Measurements from ENCODE around the gene HMGA1.
"Not testable (repeated sequence)": the region's sequence is repeated elsewhere in the genome, so short reads cannot be mapped to it uniquely, and the experiment has no call there.

The HMGA1 gene

DNA sequence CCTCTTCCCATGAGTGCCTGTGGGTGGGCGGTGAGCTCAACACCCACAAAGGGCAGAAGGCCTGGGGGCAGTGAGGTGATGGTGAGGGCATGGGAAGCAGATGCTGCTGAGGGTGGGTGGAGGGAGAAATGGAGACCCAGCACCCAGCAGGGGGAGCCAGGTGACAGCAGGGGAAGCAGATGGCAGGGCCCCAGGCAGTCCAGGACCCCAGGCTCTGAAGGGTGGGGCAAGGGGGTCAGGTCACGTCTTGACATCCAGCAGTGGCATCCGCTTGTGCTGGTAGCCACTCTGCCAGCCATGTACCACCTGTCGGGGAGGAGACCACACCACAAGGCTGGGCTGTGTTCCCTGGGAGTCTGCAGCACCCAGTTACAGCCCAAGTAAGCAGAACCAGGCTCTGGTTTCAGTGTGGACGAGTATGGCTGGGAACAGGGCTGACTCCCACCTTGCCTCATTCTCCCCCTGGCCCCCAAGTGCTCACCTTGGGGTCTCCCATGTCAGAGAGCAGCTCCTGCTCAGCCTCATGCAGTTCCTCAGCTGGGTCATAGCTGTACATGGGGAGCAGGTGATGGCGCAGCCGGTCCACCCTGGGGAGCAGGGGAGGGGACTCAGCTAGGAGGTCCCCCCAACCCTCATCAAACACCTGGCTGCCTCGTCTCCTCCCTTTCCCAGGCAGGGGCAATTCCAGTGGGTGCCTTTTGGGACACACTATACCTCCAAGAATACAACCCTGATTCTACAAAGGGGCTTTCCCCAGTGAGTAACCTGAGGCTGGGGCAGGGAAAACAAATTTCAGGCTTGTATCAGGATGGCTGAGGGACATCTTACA, 10.1 kb downstream of the HMGA1 start:
- H3K36me3 ChIP-seq (ENCODE audit: control insufficient read depth, insufficient read depth, low read length) = peaks cover 22% of the 10 kb centered on the region
- H3K4me1 ChIP-seq (ENCODE audit: control insufficient read depth, insufficient read depth, low read length) = peaks cover 12% of the 10 kb centered on the region
- H3K9me3 ChIP-seq (ENCODE audit: control insufficient read depth, low read length) = no peaks in the 10 kb centered on the region
- H3K27me3 ChIP-seq (ENCODE audit: control insufficient read depth, insufficient read depth, low read length, poor library complexity, severe bottlenecking) = no peaks in the 10 kb centered on the region
- WGBS, 2 experiments = 56 to 60% methylated on average over 8 of the region's 8 CpGs
- no peak overlapping the region for H3K4me3 ChIP-seq (ENCODE audit: insufficient read depth, low read depth, low read length)
- H3K27ac ChIP-seq (ENCODE audit: insufficient read depth, low read depth, low read length, poor library complexity, severe bottlenecking) = peak overlapping the region; percentile 50

DNA sequence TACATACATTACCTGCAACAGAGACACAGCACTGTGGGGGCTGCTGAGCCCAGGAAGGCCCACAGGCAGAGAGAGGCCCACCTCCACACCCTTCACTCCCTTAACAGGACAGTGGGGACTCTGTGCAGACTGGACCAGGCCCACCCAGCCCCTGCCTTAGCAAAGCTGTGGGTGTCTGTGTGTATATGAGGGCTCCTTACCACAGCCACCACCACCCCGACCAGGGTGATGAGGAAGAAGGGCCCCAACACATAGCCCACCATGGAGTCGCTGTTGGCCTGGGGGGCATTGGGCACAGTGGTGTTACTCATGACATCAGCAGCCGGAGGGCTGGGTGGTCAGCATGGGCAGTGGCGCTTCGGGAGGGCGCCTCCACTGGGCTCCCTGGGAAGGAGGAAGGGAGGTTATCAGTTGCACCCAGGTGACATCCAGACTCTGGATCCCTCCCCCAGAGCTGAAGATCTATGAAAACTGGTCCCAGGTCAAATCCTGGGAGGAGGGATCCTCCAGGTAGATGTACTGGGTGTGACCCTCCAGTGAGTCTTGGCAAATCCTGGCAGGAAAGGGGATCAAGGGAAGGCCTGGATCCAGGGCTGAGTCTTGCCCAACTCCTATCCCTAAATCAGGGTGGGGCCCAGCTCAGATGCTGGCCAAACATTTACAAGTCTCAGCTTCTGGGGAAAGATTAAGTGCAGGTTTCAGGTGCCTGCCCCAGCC, 11.0 kb downstream of the HMGA1 start:
- peaks cover 12% of the 10 kb centered on the region for H3K4me1 ChIP-seq (ENCODE audit: control insufficient read depth, insufficient read depth, low read length)
- H3K36me3 ChIP-seq (ENCODE audit: control insufficient read depth, insufficient read depth, low read length) = peaks cover 14% of the 10 kb centered on the region
- peak overlapping the region; percentile 72 for H3K27ac ChIP-seq (ENCODE audit: insufficient read depth, low read depth, low read length, poor library complexity, severe bottlenecking)
- H3K4me3 ChIP-seq (ENCODE audit: insufficient read depth, low read depth, low read length) = no peak overlapping the region
- H3K9me3 ChIP-seq (ENCODE audit: control insufficient read depth, low read length) = no peaks in the 10 kb centered on the region
- H3K27me3 ChIP-seq (ENCODE audit: control insufficient read depth, insufficient read depth, low read length, poor library complexity, severe bottlenecking) = no peaks in the 10 kb centered on the region
- WGBS, 2 experiments = 83 to 84% methylated on average over 6 of the region's 6 CpGs

DNA sequence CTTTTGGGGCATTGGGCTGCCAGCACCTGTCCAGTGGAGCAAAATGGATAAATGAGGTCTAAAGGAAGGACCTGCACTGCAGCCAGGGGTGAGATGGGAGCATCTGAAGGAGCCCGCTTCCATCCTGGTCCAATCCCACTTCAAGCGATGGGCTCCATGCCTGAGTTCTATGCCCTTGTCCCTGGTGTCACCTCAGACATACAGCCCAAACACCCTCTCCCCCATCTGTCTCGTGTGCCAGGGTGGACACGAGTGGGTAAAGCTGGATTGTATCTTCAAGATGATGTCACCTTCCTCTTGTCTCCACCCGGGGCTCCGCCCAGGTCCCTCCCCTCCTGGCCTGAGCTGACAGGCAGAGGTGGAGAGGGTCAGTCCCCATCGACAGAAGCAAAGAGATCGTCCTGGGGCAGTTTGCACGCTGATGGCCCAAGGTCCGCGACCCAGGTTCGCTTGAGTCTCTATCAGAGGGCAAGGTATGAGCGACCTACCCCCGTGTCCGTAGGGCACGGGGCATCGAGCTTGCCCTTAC, 11.6 kb downstream of the HMGA1 start:
- Histone ChIP-seq H3K9me3 (ENCODE audit: control insufficient read depth, low read length) (no peaks in the 10 kb centered on the region), H3K27me3 (ENCODE audit: control insufficient read depth, insufficient read depth, low read length, poor library complexity, severe bottlenecking) (no peaks in the 10 kb centered on the region), H3K4me1 (ENCODE audit: control insufficient read depth, insufficient read depth, low read length) (peaks cover 12% of the 10 kb centered on the region), H3K36me3 (ENCODE audit: control insufficient read depth, insufficient read depth, low read length) (peaks cover 11% of the 10 kb centered on the region), H3K4me3 (ENCODE audit: insufficient read depth, low read depth, low read length) (peak overlapping the region; percentile 63), H3K27ac (ENCODE audit: insufficient read depth, low read depth, low read length, poor library complexity, severe bottlenecking) (peak overlapping the region; percentile 72)
- 11% methylated on average over 17 of the region's 17 CpGs for WGBS, 2 experiments

DNA sequence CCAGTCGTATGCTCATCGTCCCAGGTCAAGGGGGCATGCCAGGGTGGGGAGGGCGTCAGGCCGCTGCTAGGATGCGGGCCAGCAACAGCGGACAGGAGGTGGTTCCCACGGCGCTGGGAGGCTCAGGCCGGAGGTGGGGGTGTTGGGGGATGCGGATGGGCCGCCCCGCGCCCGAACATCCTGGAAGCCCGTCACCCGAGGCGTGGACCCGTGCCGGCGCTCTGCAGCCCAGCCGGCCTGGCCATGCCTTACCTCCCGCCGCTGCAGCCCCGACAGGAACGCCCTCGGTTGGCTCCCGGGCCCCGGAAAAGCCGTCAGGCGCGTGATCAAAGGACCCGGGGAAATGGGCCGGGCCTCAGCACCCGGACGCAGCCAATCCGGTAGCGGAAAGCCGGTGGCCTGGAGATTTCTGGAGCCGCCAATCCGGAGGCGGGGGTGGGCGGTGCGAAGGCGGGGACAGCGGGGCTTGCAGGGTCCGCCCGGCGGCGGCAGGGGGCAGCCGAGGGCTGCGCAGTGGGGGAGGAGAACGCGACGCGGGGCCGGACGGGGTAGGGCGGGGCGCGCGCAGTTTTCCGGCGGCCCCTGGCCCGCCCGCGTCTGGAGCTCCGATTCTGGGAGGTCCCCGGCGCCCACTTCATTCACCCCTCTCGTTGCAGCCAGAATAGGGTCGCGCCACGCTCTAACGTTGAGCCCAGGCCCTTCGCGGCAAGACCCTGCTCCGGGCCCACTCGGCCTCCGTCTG, 12.2 kb downstream of the HMGA1 start, which contains the start of gene SMIM29:
Gene SMIM29 (minus strand): TSS at position 280 of the 742 bp plus-strand sequence. CDS start 1,215 bp downstream, outside the sequence.
- Histone ChIP-seq H3K27me3 (ENCODE audit: control insufficient read depth, insufficient read depth, low read length, poor library complexity, severe bottlenecking) (no peaks in the 10 kb centered on the region), H3K36me3 (ENCODE audit: control insufficient read depth, insufficient read depth, low read length) (peaks cover 5% of the 10 kb centered on the region), H3K4me1 (ENCODE audit: control insufficient read depth, insufficient read depth, low read length) (peaks cover 12% of the 10 kb centered on the region), H3K4me3 (ENCODE audit: insufficient read depth, low read depth, low read length) (peak within 1 kb of the TSS; percentile 63), H3K9me3 (ENCODE audit: control insufficient read depth, low read length) (no peaks in the 10 kb centered on the region), H3K27ac (ENCODE audit: insufficient read depth, low read depth, low read length, poor library complexity, severe bottlenecking) (peak within 1 kb of the TSS; percentile 72)
- WGBS, 2 experiments = 1% methylated on average over 79 of the region's 79 CpGs

DNA sequence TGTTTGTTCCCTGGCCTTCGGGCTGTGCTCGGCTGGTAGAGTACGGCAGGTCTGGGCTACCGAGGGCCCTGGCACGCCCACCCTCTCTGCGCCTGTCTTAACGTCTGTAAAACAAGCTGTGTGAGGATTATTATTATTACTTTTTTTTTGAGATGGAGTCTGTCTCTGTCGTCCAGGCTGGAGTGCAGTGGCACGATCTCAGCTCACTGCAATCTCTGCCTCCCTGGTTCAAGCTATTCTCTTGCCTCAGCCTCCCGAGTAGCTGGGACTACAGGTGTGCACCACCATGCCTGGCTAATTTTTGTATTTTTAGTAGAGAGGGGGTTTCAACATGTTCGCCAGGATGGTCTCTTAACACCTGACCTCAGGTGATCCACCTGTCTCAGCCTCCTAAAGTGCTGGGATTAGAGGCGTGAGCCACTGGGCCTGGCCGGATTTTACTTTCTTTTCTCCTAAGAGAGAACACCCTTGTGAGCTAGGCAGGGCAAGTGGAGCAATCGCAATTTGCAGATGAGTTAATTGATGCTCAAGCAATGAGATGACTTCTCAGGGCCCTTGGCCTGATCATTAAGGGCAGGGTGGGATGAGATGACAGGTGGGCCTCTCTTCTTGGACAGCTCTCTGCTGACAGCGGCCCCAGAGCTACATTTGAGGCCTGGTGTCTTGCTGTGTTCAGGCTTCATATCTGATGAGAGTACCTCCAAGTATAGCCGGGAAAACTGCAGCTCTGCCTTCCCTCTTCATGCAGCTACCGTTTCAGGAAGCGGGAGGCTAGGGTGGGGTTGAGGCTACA, 13.0 kb downstream of the HMGA1 start:
- H3K36me3 ChIP-seq (ENCODE audit: control insufficient read depth, insufficient read depth, low read length) = peaks cover 1% of the 10 kb centered on the region
- peaks cover 12% of the 10 kb centered on the region for H3K4me1 ChIP-seq (ENCODE audit: control insufficient read depth, insufficient read depth, low read length)
- no peaks in the 10 kb centered on the region for H3K27me3 ChIP-seq (ENCODE audit: control insufficient read depth, insufficient read depth, low read length, poor library complexity, severe bottlenecking)
- H3K27ac ChIP-seq (ENCODE audit: insufficient read depth, low read depth, low read length, poor library complexity, severe bottlenecking) = no peak overlapping the region
- 61 to 65% methylated on average over 18 of the region's 18 CpGs for WGBS, 2 experiments
- no peaks in the 10 kb centered on the region for H3K9me3 ChIP-seq (ENCODE audit: control insufficient read depth, low read length)
- H3K4me3 ChIP-seq (ENCODE audit: insufficient read depth, low read depth, low read length) = peak overlapping the region; percentile 63

DNA sequence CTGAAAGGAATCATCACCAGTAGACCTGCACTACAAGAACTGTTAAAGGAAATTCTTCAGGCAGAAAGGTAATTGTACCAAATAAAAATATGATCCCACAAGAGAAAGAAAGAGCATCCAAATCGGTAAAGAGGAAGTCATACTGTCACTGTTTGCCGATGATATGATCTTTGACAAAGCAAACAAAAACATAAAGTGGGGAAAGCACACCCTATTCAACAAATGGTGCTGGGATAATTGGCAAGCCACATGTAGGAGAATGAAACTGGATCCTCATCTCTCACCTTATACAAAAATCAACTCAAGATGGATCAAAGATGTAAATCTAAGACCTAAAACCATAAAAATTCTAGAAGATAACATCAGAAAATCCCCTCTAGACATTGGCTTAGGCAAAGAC, 15.7 kb downstream of the HMGA1 start:
- H3K27me3 ChIP-seq (ENCODE audit: control insufficient read depth, insufficient read depth, low read length, poor library complexity, severe bottlenecking); H3K27ac ChIP-seq (ENCODE audit: insufficient read depth, low read depth, low read length, poor library complexity, severe bottlenecking); H3K9me3 ChIP-seq (ENCODE audit: control insufficient read depth, low read length); H3K36me3 ChIP-seq (ENCODE audit: control insufficient read depth, insufficient read depth, low read length); H3K4me1 ChIP-seq (ENCODE audit: control insufficient read depth, insufficient read depth, low read length); H3K4me3 ChIP-seq (ENCODE audit: insufficient read depth, low read depth, low read length): not testable (repeated sequence)
- 82 to 93% methylated on average over 2 of the region's 2 CpGs for WGBS, 2 experiments

DNA sequence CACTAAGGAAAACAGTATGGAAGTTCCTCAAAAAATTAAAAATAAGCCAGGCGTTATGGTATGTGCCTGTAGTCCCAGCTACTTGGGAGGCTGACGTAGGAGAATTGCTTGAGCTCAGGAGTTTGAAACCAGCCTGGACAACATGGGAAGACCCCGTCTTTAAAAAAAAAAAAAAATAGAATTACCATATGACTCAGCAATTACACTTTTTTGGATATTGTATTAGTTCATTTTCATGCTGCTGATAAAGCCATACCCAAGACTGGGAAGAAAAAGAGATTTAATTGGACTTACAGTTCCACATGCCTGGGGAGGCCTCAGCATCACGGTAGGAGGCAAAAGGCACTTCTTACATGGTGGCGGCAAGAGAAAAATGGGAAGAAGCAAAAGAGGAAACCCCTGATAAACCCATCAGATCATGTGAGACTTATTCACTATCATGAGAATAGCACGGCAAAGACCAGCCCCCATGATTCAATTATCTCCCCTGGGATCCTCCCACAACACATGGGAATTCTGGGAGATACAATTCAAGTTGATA, 22.9 kb downstream of the HMGA1 start:
- Histone ChIP-seq H3K27ac (ENCODE audit: insufficient read depth, low read depth, low read length, poor library complexity, severe bottlenecking) (no peak overlapping the region), H3K9me3 (ENCODE audit: control insufficient read depth, low read length) (no peaks in the 10 kb centered on the region), H3K4me1 (ENCODE audit: control insufficient read depth, insufficient read depth, low read length) (no peaks in the 10 kb centered on the region), H3K36me3 (ENCODE audit: control insufficient read depth, insufficient read depth, low read length) (no peaks in the 10 kb centered on the region), H3K27me3 (ENCODE audit: control insufficient read depth, insufficient read depth, low read length, poor library complexity, severe bottlenecking) (no peaks in the 10 kb centered on the region), H3K4me3 (ENCODE audit: insufficient read depth, low read depth, low read length) (no peak overlapping the region)
- WGBS, 2 experiments = 96 to 97% methylated on average over 6 of the region's 6 CpGs

DNA sequence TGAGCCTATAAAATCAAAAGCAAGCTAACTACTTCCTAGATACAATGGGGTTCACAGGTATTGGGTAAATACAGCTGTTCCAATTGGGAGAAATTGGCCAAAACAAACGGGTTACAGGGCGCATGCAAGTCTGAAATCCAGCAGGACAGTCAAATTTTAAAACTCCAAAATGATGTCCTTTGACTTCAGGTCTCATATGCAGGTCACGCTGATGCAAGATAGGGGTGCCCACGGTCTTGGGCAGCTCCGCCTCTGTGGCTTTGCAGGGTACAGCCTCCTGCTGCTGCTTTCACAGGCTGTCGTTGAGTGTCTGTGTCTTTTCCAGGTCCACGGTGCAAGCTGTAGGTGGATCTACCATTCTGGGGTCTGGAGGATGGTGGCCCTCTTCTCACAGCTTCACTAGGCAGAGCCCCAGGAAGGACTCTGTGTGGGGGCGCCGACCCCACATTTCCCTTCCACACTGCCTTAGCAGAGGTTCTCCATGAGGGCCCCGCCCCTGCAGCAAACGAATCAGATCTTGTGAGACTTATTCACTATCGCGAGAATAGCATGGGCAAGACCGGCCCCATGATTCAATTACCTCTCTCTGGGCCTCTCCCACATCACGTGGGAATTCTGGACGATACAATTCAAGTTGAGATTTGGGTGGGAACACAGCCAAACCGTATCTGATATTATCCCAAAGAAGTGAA, 24.0 kb downstream of the HMGA1 start:
- Histone ChIP-seq H3K9me3 (ENCODE audit: control insufficient read depth, low read length) (no peaks in the 10 kb centered on the region), H3K27me3 (ENCODE audit: control insufficient read depth, insufficient read depth, low read length, poor library complexity, severe bottlenecking) (no peaks in the 10 kb centered on the region), H3K4me1 (ENCODE audit: control insufficient read depth, insufficient read depth, low read length) (no peaks in the 10 kb centered on the region), H3K36me3 (ENCODE audit: control insufficient read depth, insufficient read depth, low read length) (no peaks in the 10 kb centered on the region), H3K4me3 (ENCODE audit: insufficient read depth, low read depth, low read length) (no peak overlapping the region), H3K27ac (ENCODE audit: insufficient read depth, low read depth, low read length, poor library complexity, severe bottlenecking) (no peak overlapping the region)
- WGBS, 2 experiments = 87 to 88% methylated on average over 17 of the region's 17 CpGs

DNA sequence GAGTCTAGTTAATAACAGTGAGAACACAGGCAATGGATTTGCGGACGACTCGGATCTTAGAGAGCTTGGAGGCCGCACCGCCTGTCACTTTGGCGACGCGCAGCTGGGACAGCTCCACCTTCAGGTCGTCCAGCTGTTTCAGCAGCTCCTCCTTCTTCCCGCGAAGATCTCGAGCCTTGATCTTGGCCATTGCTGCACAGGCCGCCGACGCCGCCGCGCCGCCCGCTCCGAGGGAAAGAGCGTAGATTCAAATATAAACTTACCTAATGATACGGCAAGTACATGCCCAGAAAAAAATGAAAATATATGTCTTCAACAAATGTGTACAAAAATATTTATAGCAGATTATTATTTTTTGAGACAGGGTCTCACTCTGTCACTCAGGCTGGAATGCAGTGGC, 26.8 kb downstream of the HMGA1 start:
- H3K9me3 ChIP-seq (ENCODE audit: control insufficient read depth, low read length); H3K4me3 ChIP-seq (ENCODE audit: insufficient read depth, low read depth, low read length); H3K4me1 ChIP-seq (ENCODE audit: control insufficient read depth, insufficient read depth, low read length); H3K27ac ChIP-seq (ENCODE audit: insufficient read depth, low read depth, low read length, poor library complexity, severe bottlenecking); H3K27me3 ChIP-seq (ENCODE audit: control insufficient read depth, insufficient read depth, low read length, poor library complexity, severe bottlenecking); H3K36me3 ChIP-seq (ENCODE audit: control insufficient read depth, insufficient read depth, low read length): not testable (repeated sequence)
- 93 to 95% methylated on average over 22 to 23 of the region's 23 CpGs for WGBS, 2 experiments
